ENCODE results near the gene ASB10. TPM values are rescaled to one million over a fixed set of nuclear protein-coding genes. Genes with fewer than 3 reads are reported as not detected.

The ASB10 gene
- polyA plus RNA-seq, 4 donors: 0.12 TPM; not detected in 3

DNA sequence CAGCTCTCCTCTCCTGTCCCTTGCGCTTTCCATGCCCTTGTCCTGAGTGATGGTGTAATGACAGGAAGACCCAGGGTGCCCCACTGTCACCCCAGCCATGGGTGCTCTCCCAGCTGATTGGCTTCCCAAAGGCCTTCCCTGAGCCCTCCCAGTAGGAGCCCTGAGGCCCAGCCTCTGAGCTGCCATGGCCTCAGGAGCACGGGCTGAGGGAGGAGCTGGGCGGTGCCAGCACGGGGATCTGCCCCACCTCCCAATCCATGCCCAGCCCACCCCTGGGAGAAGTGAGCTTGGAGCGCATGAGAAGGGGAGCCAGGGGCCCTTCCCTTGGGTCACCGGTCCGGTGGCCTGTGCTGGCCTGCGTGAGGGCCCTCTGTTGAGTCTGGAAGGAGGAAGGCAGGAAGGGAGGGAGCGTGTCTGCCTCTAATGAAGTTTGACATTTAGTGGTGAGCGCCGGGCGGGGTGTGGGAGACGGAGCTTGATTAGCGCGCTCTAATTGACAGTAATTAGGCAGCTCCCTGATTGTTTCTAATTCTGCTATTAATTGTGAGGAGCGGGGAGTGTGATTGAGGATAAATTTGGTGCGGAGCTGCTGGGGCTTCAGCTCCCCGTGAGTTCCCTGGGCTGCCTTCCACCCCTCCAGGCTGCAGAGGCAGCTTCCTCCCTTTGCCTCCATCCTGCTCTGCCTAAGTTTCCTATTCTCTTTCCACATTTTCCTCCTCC is 47.8 kb downstream of the ASB10 start:
- no peak for DNase-seq (ENCODE audit: low read depth in 4 of 4, low spot score in 2 of 4)

DNA sequence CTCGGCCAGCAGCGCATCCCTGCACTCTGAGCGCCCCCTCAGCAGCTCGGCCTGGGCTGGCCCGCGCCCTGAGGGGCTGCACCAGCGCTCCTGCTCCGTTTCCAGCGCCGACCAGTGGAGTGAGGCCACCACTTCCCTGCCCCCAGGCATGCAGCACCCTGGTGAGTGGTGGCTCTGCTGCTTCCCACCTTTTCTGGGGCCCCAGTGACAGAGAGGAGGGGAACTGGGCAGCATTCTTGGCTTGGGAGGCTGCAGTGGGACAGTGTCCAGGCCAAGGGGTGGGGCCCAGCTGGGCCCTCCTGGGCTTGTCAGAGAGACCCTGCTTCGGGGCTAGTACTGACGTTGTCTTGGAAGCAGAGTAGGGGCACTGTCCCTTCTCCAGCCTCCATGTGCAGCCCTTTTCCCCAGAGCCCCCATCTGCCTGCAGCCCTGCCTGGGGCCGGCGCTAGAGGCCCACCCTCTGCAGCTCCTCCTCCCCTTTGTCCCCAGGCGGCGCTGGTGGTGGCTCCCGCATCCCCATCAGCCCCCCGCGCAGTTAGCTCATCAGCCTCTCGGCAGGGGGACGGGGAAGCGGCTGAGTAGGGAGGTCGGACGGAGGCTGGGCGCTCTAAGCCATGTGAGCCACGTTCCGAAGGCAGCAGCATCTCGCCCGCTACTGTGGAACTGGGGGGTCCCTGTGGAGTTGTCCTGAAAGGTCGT is 48.7 kb downstream of the ASB10 start:
- no peak for DNase-seq (ENCODE audit: low read depth in 4 of 4, low spot score in 2 of 4)

- no peak for DNase-seq (ENCODE audit: low read depth in 4 of 4, low spot score in 2 of 4)
These were observed 49.3 kb downstream of the ASB10 start for GRCh38 chr7:151137791-151138152.

GRCh38 chr7:151137076-151137675 is 49.9 kb downstream of the ASB10 start:
- no peak for DNase-seq (ENCODE audit: low read depth in 4 of 4, low spot score in 2 of 4)

DNA sequence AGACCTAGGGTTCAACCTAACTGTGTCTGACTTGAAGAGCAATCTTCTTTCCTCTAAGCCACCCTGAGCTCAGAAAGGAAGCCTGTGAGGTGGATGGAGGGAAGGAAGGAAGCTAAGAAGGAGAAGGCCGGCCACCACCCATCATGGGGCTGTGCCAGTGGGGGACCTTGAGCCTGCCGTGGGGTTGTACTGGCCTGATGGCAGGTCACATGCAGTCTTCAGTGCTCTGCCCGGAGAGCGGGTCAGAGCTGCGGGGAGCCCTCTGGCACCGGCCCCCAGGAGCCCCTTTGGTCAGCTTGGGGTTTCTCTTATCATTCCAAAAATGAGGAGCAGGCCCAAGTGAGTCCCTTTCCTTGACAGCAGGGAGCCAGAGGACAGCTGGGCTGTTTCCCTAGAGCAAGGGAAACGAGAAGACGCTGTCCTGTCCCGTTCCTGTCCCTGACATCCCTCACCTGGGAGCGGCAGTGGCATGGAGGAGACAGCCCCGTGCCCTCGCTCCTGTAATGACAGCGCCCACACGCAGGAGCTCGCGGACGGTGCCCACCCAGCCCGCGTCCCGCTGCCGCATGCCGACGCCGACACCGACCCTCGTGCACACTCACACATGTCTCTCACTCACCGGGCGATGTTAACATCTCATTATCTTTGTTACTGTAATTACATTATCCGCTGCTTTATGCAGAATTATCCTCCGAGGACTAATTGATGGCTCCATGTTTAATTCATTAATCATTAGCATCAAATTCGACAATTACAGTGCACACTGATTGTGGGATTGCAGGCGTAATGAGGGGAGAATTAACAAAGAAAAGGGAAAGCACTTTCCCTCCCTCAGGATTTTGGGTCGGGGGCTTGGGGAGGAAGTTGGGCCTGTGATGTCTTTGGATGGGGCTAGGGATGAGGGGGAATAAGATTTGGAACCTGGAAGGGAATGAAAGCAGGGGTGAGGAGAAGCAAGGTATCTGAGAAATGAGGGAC is 50.9 kb downstream of the ASB10 start:
- DNase-seq (ENCODE audit: low read depth in 4 of 4, low spot score in 2 of 4): no peak

GRCh38 chr7:151135525-151135845 is 51.6 kb downstream of the ASB10 start:
- no peak for DNase-seq (ENCODE audit: low read depth in 4 of 4, low spot score in 2 of 4)

DNA sequence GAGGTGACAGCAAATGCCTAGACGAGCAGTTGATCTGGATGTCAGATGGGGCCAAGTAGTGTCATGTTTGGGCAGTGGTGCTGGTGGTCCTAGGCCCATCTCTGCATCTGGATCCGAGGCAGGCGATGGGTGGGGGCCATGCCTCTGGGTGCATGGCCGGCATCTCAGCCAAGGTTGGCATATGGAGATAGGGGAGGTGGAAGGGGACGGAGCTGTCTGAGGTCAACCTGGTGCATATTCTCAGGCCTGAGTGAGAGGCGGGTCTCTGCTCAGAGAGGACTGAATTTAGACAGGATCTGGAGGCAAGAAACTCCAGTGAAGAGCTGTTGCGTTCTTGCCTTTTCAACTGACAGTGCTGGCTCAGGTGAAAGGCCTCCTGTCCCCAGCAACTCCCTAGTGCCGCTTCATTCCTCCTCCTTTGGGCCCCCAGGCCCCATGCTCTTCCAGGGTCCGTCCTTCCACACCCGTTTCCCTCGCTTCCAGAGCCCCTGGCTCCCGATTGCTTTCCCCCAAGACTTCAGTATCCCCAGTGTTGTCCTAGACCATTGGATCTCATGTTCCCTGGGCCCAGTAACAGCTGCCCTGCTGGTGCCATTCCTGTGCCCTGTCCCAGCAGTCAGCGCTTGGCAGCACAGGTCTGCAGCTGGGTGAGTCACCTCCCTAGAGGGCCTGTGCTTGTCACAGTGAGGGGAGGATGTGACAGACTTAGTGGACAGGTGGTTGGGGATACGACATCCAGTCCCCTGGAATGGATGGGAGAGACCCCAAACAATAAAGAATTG is 52.1 kb downstream of the ASB10 start:
- no peak for DNase-seq (ENCODE audit: low read depth in 4 of 4, low spot score in 2 of 4)

DNA sequence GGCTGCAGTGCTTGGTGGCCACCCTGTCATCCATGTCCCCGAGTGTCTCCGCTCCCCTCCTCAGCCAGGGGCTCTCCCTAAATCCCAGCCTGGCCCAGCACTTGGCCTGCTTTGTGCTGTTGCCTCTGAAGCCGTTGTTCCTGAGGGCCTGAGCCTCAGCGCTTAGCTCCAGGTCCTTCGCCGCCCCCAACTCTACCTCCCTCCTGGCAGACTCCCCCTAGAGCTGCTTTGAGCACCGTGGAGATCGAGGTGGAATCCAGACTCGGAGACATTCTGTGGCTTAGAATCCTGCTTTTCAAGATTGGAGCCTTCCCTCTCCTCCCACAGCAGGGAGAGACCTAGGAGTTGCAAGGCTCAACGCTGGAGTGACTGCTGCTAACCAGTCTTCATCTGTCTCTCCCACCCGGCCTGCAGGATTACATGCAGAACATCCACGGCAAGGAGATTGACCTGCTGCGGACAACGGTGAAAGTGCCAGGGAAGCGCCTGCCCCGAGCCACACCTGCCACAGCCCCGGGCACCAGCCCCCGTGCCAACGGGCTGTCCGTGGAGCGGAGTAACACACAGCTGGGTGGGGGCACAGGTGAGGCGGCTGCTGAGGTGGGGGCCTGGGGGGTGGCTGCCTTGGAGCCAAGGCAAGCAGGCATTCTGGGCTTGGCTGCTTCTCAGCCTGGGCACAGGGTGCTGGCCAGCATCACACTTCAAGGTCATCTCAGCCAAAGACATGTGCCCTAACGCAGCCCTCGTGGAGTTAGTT is 52.9 kb downstream of the ASB10 start:
- no peak for DNase-seq (ENCODE audit: low read depth in 4 of 4, low spot score in 2 of 4)

GRCh38 chr7:151133266-151133985 is 53.6 kb downstream of the ASB10 start:
- no peak for DNase-seq (ENCODE audit: low read depth in 4 of 4, low spot score in 2 of 4)

- no peak for DNase-seq (ENCODE audit: low read depth in 4 of 4, low spot score in 2 of 4)
These were observed 54.4 kb downstream of the ASB10 start for GRCh38 chr7:151132461-151133205.

GRCh38 chr7:151131592-151132293 is 55.3 kb downstream of the ASB10 start:
- DNase-seq (ENCODE audit: low read depth in 4 of 4, low spot score in 2 of 4): no peak

GRCh38 chr7:151131224-151131591 is 55.8 kb downstream of the ASB10 start:
- DNase-seq (ENCODE audit: low read depth in 4 of 4, low spot score in 2 of 4): no peak

GRCh38 chr7:151130741-151131157 is 56.3 kb downstream of the ASB10 start:
- DNase-seq (ENCODE audit: low read depth in 4 of 4, low spot score in 2 of 4): no peak

- no peak for DNase-seq (ENCODE audit: low read depth in 4 of 4, low spot score in 2 of 4)
These were observed 57.0 kb downstream of the ASB10 start for GRCh38 chr7:151129960-151130591.

GRCh38 chr7:151129117-151129959 is 57.7 kb downstream of the ASB10 start:
- DNase-seq (ENCODE audit: low read depth in 4 of 4, low spot score in 2 of 4): no peak

DNA sequence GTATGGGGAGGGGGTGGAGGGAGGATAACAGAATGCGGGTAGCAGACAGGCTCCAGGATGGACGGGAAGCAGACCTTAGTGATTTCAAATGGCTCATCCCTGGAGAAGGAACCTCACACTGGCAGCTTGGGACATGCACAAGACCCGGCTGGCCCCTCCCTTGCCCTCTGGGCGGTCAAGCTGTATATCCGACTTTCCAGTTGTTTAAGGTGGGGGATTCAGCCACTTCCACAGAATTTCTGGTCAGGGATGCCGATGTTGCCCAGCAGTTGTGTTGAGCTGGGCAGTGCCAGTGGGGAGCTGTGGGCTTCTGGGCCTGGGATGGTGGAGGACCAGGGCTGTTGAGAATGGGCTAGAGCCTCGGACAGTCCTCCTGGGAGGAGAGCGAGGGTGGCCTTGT is 58.3 kb downstream of the ASB10 start:
- no peak for DNase-seq (ENCODE audit: low read depth in 4 of 4, low spot score in 2 of 4)

Measured in left renal cortex interstitium (tissue), 4 donors.